Stimulated activated naive B cell treated with anti-CD40 and anti-IgM and Interleukin-4, amounts not matched to agents 10 μg/mL and 1 μg/mL and 100 μg/mL, for 72 hours (primary cell): Measurements from ENCODE around the gene LPXN.
A peak's percentile ranks its signal among the peaks of the same experiment; 100 is the strongest.

ENCODE experiments used
- ATAC-seq, 2 donors: fragments of 150-1000 bp; cut with Tn5 transposase; replicated peaks; 2 replicates each; pipeline ENCODE4 v1.10.0; 2021; ENCODE audit warnings: moderate library complexity in 1 of 2
- DNase-seq: peaks from one replicate; pipeline ENCODE4 v3.0.0; 2021
- H3K27ac Mint-ChIP-seq: one replicate; pipeline ENCODE4 v1.8.0; 2022; ENCODE audit warnings: mild to moderate bottlenecking, mixed read lengths
- H3K27me3 Mint-ChIP-seq, 2 donors: one replicate each; pipeline ENCODE4 v1.8.0; 2022; ENCODE audit warnings: mixed read lengths in 2 of 2
- H3K36me3 Mint-ChIP-seq, 2 donors: one replicate each; pipeline ENCODE4 v1.8.0; 2022; ENCODE audit warnings: mixed read lengths in 2 of 2, mild to moderate bottlenecking in 1 of 2
- H3K4me1 Mint-ChIP-seq, 2 donors: one replicate each; pipeline ENCODE4 v1.8.0; 2022; ENCODE audit warnings: mixed read lengths in 2 of 2, mild to moderate bottlenecking in 1 of 2
- H3K4me3 Mint-ChIP-seq, 2 donors: one replicate each; pipeline ENCODE4 v1.8.0; 2022; ENCODE audit warnings: mild to moderate bottlenecking in 2 of 2, mixed read lengths in 2 of 2, moderate library complexity in 1 of 2
- H3K9me3 Mint-ChIP-seq, 2 donors: one replicate each; pipeline ENCODE4 v1.8.0; 2022; ENCODE audit warnings: mixed read lengths in 2 of 2, mild to moderate bottlenecking in 1 of 2

LPXN gene

DNA sequence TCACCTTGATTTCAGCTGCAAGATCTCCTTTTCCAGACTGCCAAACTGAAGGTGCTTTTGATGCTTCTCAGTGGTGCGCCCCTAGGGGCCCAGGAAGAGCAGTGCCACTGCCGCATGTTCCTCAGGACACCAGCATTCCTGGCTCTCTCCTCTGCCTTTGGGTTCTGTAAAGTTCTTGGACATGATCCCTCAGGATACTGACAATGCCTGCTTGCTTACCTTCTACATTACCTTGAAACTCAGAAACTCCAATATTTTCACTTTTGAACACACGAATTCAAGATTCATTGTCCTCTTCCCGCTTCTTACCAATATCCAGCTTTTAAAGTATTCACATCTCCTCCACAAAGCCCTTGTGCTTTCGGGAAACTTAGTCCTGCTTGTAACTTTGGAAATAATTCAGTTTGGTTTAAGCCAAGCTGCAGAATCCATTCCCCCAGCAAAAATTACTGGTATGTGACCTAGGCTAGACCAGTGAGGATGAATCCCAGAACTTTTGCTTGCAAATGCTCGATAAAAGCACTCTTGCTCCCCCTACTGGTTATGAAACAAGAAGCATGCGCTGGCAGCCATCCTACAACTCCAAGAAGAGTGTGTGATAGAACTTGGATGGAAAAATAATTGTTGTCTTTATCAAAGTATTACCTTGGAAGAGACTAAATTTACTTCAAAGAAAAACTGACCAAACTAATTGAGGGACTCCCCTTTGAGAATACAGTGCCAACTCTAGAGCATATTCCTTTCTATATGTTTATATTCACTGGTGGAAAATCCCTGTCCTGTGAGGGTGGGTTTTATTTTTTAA lies 51.2 kb downstream of the LPXN start:
- ATAC-seq = peak; percentile 51 to 59
- Mint-ChIP-seq H3K27ac (peak overlapping the region; percentile 96), H3K4me1 (peaks cover 26 to 58% of the 10 kb centered on the region in 2 donors), H3K36me3 (peaks cover 37 to 61% of the 10 kb centered on the region in 2 donors), H3K9me3 (peaks cover 4 to 9% of the 10 kb centered on the region in 2 donors), H3K4me3 (peak overlapping the region; percentile 79 to 81), H3K27me3 (no peaks in the 10 kb centered on the region)
- DNase-seq = peak; percentile 75

DNA sequence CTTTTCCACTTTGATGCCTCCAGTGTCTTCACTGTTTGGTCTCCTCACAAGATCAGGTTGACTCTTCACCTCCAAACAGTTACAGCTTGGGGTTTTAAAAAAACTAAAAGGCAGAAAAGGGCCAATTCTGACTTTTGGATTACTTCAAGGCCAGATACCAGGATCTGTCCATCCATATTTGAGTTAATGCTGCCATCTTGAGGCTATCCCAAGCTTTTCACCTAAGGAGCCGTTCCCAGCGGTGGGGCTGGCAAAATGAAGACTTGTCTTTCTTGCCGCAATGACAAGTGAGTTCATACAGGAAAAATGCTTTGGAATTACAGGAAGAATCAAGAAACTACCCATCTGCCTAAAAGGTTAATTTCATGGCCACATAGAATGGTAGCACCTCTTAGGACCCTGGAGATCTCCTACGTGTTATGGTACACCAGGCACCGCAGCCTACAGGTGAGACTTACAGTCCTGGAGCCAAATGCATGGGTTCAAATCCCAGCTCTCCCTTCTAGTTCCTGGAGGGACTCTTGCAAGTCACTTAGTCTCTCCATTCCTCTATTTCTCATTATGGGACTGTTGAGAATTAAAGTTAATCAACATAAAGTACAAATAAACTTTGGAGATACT lies 61.8 kb downstream of the LPXN start:
- no peak overlapping the region for H3K4me3 Mint-ChIP-seq
- H3K36me3 Mint-ChIP-seq = peaks cover 25 to 40% of the 10 kb centered on the region in 2 donors
- H3K9me3 Mint-ChIP-seq = no peaks in the 10 kb centered on the region
- peak; percentile 68 to 73 for ATAC-seq
- DNase-seq = no peak
- H3K4me1 Mint-ChIP-seq = peaks cover 16 to 27% of the 10 kb centered on the region in 2 donors
- H3K27me3 Mint-ChIP-seq = no peaks in the 10 kb centered on the region
- H3K27ac Mint-ChIP-seq = peak overlapping the region; percentile 10

DNA sequence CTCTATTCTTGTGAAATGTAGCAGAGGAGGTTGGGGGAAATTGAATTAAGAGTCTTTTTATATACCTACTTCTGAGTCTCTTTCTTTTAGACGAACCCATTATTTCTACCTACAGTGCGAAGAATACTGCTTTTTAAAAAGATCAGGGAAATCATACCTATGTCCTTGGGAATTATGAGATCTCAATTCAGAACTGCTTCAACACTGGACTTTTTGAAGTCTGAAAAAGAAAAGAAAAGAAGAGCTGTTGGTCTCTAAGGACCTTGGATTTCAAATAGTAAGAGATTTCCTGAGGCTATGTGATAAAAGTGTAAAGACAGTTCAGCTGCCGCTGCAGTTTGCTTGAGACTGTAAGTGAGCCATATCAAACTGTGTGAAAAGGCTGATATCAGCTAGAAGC lies 64.0 kb downstream of the LPXN start:
- Mint-ChIP-seq H3K4me1 (peaks cover 30 to 44% of the 10 kb centered on the region in 2 donors), H3K9me3 (peaks cover 9% of the 10 kb centered on the region in 2 donors), H3K4me3 (no peak overlapping the region), H3K27me3 (no peaks in the 10 kb centered on the region), H3K36me3 (peaks cover 28 to 41% of the 10 kb centered on the region in 2 donors), H3K27ac (peak overlapping the region; percentile 42)
- ATAC-seq = no peak
- no peak for DNase-seq

DNA sequence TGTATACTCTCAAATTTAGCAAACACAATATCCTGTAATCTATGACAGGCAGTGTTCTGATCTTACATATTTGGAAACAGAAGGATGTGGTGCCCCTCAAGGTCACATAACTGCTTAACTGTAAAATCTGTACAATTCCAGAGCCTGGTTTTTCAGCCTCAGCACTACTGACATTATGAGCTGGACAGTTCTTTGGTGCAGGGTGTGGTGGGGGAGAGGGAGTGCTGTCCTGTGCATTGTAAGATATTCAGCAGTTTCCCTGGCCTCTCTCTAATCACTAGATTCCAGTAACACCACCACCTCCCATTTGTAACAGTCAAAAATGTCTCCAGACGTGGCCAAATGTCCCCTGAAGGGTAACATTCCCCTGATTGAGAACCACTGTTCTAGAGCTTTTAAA lies 65.9 kb downstream of the LPXN start:
- ATAC-seq = no peak
- H3K27me3 Mint-ChIP-seq = no peaks in the 10 kb centered on the region
- no peak for DNase-seq
- peaks cover 9% of the 10 kb centered on the region in 2 donors for H3K9me3 Mint-ChIP-seq
- peaks cover 39 to 62% of the 10 kb centered on the region in 2 donors for H3K4me1 Mint-ChIP-seq
- H3K4me3 Mint-ChIP-seq = no peak overlapping the region
- H3K27ac Mint-ChIP-seq = peak overlapping the region; percentile 47
- peaks cover 31 to 47% of the 10 kb centered on the region in 2 donors for H3K36me3 Mint-ChIP-seq

DNA sequence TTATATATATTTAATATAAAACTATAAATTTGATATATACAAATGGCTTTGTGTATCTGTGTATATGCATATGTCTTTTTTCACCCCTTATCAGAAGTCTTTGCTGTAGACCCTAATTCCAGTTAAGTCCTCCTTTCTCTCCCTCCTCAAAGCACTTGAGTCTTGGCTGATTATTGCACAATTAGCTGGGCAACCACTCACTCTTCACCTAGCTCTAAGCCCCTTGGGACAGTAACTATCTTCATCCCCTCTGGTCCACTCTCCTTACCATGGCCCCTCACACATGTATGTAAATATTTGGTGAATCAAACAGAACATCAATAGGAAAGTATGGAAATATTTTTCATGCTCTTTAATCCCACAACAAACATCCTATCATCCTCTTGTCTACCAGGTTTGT lies 66.8 kb downstream of the LPXN start:
- no peak for DNase-seq
- H3K27ac Mint-ChIP-seq = peak overlapping the region; percentile 72
- peaks cover 40 to 67% of the 10 kb centered on the region in 2 donors for H3K4me1 Mint-ChIP-seq
- no peak overlapping the region for H3K4me3 Mint-ChIP-seq
- H3K27me3 Mint-ChIP-seq = no peaks in the 10 kb centered on the region
- H3K36me3 Mint-ChIP-seq = peaks cover 37 to 51% of the 10 kb centered on the region in 2 donors
- H3K9me3 Mint-ChIP-seq = peaks cover 9% of the 10 kb centered on the region in 2 donors
- ATAC-seq = no peak

DNA sequence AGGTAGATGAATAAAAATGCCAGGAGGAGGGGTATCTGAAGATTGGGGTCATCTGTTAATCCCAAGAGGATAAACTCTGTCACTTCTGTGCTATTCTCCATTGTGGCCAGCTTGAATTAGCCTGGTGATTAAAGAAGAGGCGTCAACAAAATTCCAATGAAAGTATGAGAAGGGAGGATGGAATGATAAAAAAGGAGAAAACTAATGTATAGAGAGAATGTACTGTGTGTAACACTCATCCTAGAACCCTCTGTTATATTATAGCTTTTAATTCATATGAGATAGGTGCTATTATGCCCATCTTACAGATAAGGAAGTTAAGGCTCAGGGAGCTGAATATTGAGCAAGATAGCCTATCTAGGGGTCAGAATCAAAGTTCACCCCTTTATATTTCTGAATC lies 67.7 kb downstream of the LPXN start, which contains the start of gene OR5B21:
TSS of gene OR5B21 (minus strand) at position 101 of the 400 bp plus-strand sequence. CDS start at position 101, 0 bp downstream.
- peaks cover 9% of the 10 kb centered on the region in 2 donors for H3K9me3 Mint-ChIP-seq
- H3K4me3 Mint-ChIP-seq = peak within 1 kb of the TSS; percentile 64 to 75
- peaks cover 41 to 66% of the 10 kb centered on the region in 2 donors for H3K4me1 Mint-ChIP-seq
- peaks cover 43 to 55% of the 10 kb centered on the region in 2 donors for H3K36me3 Mint-ChIP-seq
- peak within 1 kb of the TSS; percentile 97 for H3K27ac Mint-ChIP-seq
- ATAC-seq (no peak), DNase-seq (no peak)
- no peaks in the 10 kb centered on the region for H3K27me3 Mint-ChIP-seq

DNA sequence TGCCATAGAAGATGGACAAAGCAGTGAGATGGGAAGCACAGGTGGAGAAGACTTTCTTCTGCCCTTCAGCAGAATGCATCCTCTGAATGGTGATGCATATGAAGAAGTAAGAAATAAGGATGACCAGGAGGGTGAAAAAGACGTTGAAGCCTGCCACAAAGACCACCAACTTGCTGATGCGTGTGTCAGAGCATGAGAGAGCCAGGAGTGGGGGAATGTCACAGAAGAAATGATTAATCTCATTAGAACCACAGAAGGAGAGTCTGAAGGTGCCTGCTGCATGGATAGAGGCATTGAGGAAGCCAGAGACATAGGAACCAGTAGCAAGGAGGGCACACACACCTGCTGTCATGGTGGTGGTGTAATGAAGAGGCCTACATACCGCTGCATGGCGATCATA lies 68.3 kb downstream of the LPXN start:
- Mint-ChIP-seq H3K27me3 (no peaks in the 10 kb centered on the region), H3K27ac (peak overlapping the region; percentile 97), H3K4me1 (peaks cover 46 to 70% of the 10 kb centered on the region in 2 donors), H3K36me3 (peaks cover 48 to 61% of the 10 kb centered on the region in 2 donors), H3K9me3 (peaks cover 9% of the 10 kb centered on the region in 2 donors), H3K4me3 (peak overlapping the region; percentile 64 to 75)
- DNase-seq (peak; percentile 58), ATAC-seq (peak; percentile 63)

DNA sequence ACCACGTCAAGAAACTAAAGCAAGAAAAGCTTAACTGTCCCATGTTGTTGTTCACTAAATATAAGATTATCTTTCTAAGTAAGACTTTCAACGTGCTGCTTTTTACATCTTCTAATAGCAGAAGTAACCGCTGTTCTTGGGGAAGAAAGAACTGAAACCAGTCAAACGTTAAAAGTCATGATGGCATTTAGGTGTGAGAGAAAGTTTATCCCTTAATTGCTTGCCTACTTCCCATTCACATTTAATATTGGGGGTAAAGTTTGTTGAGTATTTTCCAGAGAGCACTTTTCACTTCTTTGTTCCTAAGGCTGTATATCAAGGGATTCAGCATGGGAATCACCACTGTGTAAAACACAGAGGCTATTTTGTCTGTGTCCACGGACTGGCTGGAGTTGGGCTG lies 68.7 kb downstream of the LPXN start:
- peaks cover 44 to 69% of the 10 kb centered on the region in 2 donors for H3K4me1 Mint-ChIP-seq
- no peak for DNase-seq
- peak overlapping the region; percentile 64 to 75 for H3K4me3 Mint-ChIP-seq
- peaks cover 9% of the 10 kb centered on the region in 2 donors for H3K9me3 Mint-ChIP-seq
- no peaks in the 10 kb centered on the region for H3K27me3 Mint-ChIP-seq
- H3K27ac Mint-ChIP-seq = peak overlapping the region; percentile 97
- peak; percentile 49 to 55 for ATAC-seq
- H3K36me3 Mint-ChIP-seq = peaks cover 48 to 61% of the 10 kb centered on the region in 2 donors

DNA sequence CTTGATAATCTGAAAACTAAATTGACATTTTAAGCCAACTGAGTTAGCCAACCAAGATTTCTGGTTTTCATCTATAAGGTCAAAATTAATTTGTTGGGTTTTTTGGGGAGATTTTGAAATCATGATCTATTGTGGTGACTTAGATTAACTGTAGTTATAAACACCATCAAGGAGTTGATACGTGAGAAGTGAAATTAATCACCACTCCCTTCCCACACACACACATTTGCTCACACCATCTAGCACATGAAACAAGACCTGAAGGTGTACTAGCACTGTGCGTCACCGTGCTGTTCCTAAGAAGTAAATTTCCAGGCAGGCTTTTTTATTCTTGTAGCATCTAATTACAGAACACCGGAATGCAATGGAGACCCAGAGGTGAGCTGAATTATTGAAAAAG lies 69.8 kb downstream of the LPXN start:
- peaks cover 9% of the 10 kb centered on the region in 2 donors for H3K9me3 Mint-ChIP-seq
- peaks cover 42 to 62% of the 10 kb centered on the region in 2 donors for H3K4me1 Mint-ChIP-seq
- peak; percentile 48 for DNase-seq
- no peaks in the 10 kb centered on the region for H3K27me3 Mint-ChIP-seq
- peak; percentile 73 to 79 for ATAC-seq
- H3K36me3 Mint-ChIP-seq = peaks cover 51 to 56% of the 10 kb centered on the region in 2 donors
- H3K27ac Mint-ChIP-seq = peak overlapping the region; percentile 97
- peak overlapping the region; percentile 70 to 75 for H3K4me3 Mint-ChIP-seq

DNA sequence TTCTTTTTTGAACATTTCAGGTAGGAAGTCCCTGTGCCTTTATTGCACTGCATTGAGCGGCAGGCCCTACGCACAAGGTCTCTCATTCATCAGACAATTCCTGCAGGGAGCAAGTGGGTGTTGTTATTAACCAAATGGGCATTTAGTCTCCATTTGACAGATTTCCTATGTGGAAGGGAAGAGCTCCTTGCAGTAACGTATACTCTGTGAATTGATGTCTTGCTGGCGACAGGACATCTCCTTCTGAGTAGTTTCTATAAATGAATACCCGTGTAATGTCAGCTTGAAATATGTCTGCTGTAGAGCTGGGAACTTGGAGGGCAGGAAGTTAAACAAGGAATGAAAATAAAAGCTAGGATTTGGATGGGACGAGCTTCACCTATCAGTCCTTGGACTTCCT lies 71.4 kb downstream of the LPXN start:
- ATAC-seq = no peak
- no peak for DNase-seq
- Mint-ChIP-seq H3K27me3 (no peaks in the 10 kb centered on the region), H3K27ac (peak overlapping the region; percentile 97), H3K4me3 (peak overlapping the region; percentile 19 to 75), H3K4me1 (peaks cover 43 to 61% of the 10 kb centered on the region in 2 donors), H3K9me3 (peaks cover 9% of the 10 kb centered on the region in 2 donors), H3K36me3 (peaks cover 47 to 49% of the 10 kb centered on the region in 2 donors)

DNA sequence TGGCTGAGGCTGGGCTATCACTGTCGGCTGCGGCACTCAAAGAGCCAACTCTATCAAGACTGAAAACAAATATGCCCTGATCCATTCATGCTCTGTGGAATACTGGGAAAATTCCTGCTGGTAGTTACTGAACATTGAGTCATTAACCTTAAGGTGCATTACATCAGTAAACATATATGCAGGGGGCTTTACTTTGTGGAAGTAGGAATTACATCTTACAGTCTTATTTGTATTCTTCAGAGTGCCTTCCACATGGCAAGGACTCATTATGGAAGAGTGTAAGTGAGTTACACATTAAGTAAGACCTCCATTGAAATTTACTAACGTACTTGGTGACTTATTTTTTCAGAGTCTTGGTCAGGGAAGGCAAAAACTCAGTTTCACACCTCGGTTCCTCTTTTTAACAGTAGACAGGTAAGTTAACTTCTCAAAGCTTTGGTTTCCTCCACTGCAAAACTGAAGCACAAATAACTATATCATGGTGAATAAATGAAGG lies 72.2 kb downstream of the LPXN start:
- Mint-ChIP-seq H3K4me3 (peak overlapping the region in 1 of 2 donors; percentile 35), H3K4me1 (peaks cover 40 to 60% of the 10 kb centered on the region in 2 donors), H3K27me3 (no peaks in the 10 kb centered on the region), H3K27ac (peak overlapping the region; percentile 86), H3K9me3 (peaks cover 9% of the 10 kb centered on the region in 2 donors), H3K36me3 (peaks cover 45 to 51% of the 10 kb centered on the region in 2 donors)
- peak; percentile 35 to 50 for ATAC-seq
- DNase-seq = no peak

DNA sequence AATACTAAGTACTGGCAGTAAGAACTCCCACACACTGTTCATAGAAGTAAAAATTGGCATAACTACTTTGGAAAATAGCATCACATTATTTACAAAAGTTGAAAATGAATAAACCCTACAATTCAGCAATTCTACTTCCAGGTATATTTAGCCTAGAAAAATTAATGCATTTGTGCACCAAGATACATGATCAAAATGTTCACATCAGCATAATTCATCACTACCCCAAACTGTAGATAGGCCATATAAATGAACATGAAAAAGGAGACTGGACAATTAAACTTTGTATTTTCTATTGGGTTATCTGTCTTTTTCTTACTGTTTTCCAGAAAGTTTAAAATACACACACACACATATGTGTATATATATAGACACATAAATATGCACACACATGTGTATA lies 73.7 kb downstream of the LPXN start:
- H3K36me3 Mint-ChIP-seq = peaks cover 47 to 52% of the 10 kb centered on the region in 2 donors
- H3K27me3 Mint-ChIP-seq = no peaks in the 10 kb centered on the region
- H3K4me1 Mint-ChIP-seq = peaks cover 33 to 62% of the 10 kb centered on the region in 2 donors
- no peak overlapping the region for H3K4me3 Mint-ChIP-seq
- H3K27ac Mint-ChIP-seq = no peak overlapping the region
- DNase-seq = no peak
- no peaks in the 10 kb centered on the region for H3K9me3 Mint-ChIP-seq
- no peak for ATAC-seq

DNA sequence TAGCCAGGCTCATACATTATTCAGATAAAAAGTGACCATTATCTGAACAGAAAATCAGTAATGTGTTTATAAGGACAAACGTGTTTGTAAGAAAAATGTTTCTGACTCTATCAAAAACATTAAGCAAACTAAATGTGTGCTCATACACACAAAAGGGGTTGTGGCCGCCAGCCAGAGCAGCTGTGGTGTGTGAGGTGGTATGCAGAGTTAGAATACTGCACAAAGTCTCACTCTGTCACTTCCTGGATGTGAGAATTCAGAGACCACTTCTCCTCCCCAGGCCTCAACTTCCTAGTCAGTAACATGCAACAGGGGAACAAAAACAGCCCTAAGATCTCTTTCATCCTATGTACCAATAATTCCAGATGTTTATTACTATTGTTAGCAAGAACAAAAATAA lies 77.2 kb downstream of the LPXN start:
- Mint-ChIP-seq H3K27ac (no peak overlapping the region), H3K4me3 (no peak overlapping the region), H3K9me3 (no peaks in the 10 kb centered on the region), H3K36me3 (peaks cover 44 to 54% of the 10 kb centered on the region in 2 donors), H3K4me1 (peaks cover 21 to 60% of the 10 kb centered on the region in 2 donors), H3K27me3 (no peaks in the 10 kb centered on the region)
- peak in 1 of 2 donors; percentile 49 for ATAC-seq
- no peak for DNase-seq

DNA sequence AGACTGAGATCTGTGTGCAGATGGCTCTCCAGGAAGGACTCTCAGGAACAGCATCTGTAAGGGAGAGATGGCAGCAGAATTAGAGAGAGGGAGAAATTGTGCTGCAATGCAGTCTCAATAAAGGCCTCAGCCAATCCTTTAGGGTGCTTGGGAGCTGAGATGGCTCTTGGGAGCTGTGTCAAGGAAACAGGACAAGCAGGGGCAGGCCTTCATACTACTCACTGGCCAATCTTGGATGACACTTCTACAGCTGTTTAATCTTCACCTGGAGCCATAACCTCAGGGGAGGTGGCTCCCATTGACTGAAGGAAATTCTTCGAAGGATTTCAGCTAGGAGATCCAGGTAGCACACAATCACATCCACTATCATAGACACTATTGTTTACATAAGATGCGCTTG lies 77.7 kb downstream of the LPXN start:
- Mint-ChIP-seq H3K4me3 (no peak overlapping the region), H3K9me3 (no peaks in the 10 kb centered on the region), H3K36me3 (peaks cover 39 to 49% of the 10 kb centered on the region in 2 donors), H3K27ac (no peak overlapping the region), H3K4me1 (peaks cover 15 to 56% of the 10 kb centered on the region in 2 donors), H3K27me3 (no peaks in the 10 kb centered on the region)
- ATAC-seq = no peak
- DNase-seq = no peak
